HEK293 (cell line): ENCODE measurements around the gene KCNK15.

Source experiments
- CTCF ChIA-PET: fragments of 350-600 bp; formaldehyde crosslinking; extraction: SDS; loops from one replicate; lab custom pipeline; 2021; ENCODE audit warnings: antibody characterized with exemption; lab: Yijun Ruan, JAX
- POLR2A ChIA-PET: fragments of 300-600 bp; formaldehyde crosslinking; extraction: SDS; loops from one replicate; lab custom pipeline; 2020; ENCODE audit warnings: antibody characterized with exemption, inconsistent platforms; lab: Yijun Ruan, JAX
- H3K27ac ChIP-seq: fragments of 200-500 bp; sonication (Bioruptor generic); 2 replicates; pipeline ENCODE4 v1.5.1; 2014; ENCODE audit warnings: low read depth, low read length, control low read depth, inconsistent platforms; ENCODE audit errors: extremely low read depth
- H3K36me3 ChIP-seq, 2 experiments: fragments of 200-500 bp in 1 of 2; sonication (Bioruptor generic) in 1 of 2; 1 replicate in 1 of 2; 2 replicates in 1 of 2; pipeline ENCODE4 v1.5.1; 2014 to 2017; ENCODE audit warnings: inconsistent platforms in 2 of 2, low read length in 2 of 2; ENCODE audit not compliant: control insufficient read depth in 2 of 2, insufficient read depth in 1 of 2
- H3K4me1 ChIP-seq: fragments of 200-500 bp; sonication (Bioruptor generic); 2 replicates; pipeline ENCODE4 v1.5.1; 2014; ENCODE audit warnings: mild to moderate bottlenecking, low read length, inconsistent platforms; ENCODE audit not compliant: control insufficient read depth, insufficient read depth
- H3K4me3 ChIP-seq: 2 replicates; pipeline ENCODE4 v1.5.1; 2011; ENCODE audit warnings: low read depth, mild to moderate bottlenecking, control low read depth, low read length, moderate library complexity
- H3K9me3 ChIP-seq: fragments of 200-500 bp; sonication (Bioruptor generic); 2 replicates; pipeline ENCODE4 v1.5.1; 2014; ENCODE audit warnings: low read depth, low read length, inconsistent platforms; ENCODE audit not compliant: control insufficient read depth, insufficient read depth
- KLF9 ChIP-seq: fragments of 450-650 bp; formaldehyde crosslinking; IDR thresholded peaks from 2 replicates; pipeline ENCODE4 v1.5.1; 2016; ENCODE audit warnings: missing biosample characterization, missing genetic modification characterization, low read depth
- MEIS1 ChIP-seq: sonication (generic); formaldehyde crosslinking; IDR thresholded peaks from 2 replicates; pipeline ENCODE4 v1.8.1; 2022; ENCODE audit warnings: missing genetic modification reagents, mild to moderate bottlenecking, borderline replicate concordance
- REST ChIP-seq: fragments of 450-650 bp; formaldehyde crosslinking; IDR thresholded peaks from 2 replicates; pipeline ENCODE4 v1.5.1; 2016; ENCODE audit warnings: missing biosample characterization, missing genetic modification characterization
- TRIM28 ChIP-seq: IDR thresholded peaks from 2 replicates; pipeline ENCODE4 v1.6.1; 2011; ENCODE audit warnings: low read length, control low read depth, borderline replicate concordance
- ZEB2 ChIP-seq: fragments of 450-650 bp; formaldehyde crosslinking; IDR thresholded peaks from 2 replicates; pipeline ENCODE4 v1.5.1; 2016; ENCODE audit warnings: missing biosample characterization, missing genetic modification characterization
- ZFP69B ChIP-seq: fragments of 450-650 bp; formaldehyde crosslinking; IDR thresholded peaks from 2 replicates; pipeline ENCODE4 v1.5.1; 2016; ENCODE audit warnings: missing biosample characterization, missing genetic modification characterization
- ZIC2 ChIP-seq: fragments of 450-650 bp; formaldehyde crosslinking; IDR thresholded peaks from 2 replicates; pipeline ENCODE4 v1.5.1; 2016; ENCODE audit warnings: missing biosample characterization, missing genetic modification characterization
- ZNF280D ChIP-seq: fragments of 450-650 bp; formaldehyde crosslinking; IDR thresholded peaks from 2 replicates; pipeline ENCODE4 v1.5.1; 2016; ENCODE audit warnings: missing biosample characterization, missing genetic modification characterization
- ZNF48 ChIP-seq: fragments of 450-650 bp; formaldehyde crosslinking; IDR thresholded peaks from 2 replicates; pipeline ENCODE4 v1.5.1; 2016; ENCODE audit warnings: missing biosample characterization, missing genetic modification characterization
- ZNF488 ChIP-seq: fragments of 450-650 bp; formaldehyde crosslinking; IDR thresholded peaks from 2 replicates; pipeline ENCODE4 v1.5.1; 2016; ENCODE audit warnings: missing biosample characterization, missing genetic modification characterization
- ZNF548 ChIP-seq: fragments of 450-650 bp; formaldehyde crosslinking; IDR thresholded peaks from 2 replicates; pipeline ENCODE4 v1.5.1; 2016; ENCODE audit warnings: missing biosample characterization, missing genetic modification characterization
- ZNF549 ChIP-seq: fragments of 450-650 bp; IDR thresholded peaks from 2 replicates; pipeline ENCODE4 v1.5.1; 2018; ENCODE audit warnings: missing biosample characterization, missing genetic modification characterization, mild to moderate bottlenecking, inconsistent platforms, moderate library complexity
- ZNF560 ChIP-seq: fragments of 450-650 bp; formaldehyde crosslinking; IDR thresholded peaks from 2 replicates; pipeline ENCODE4 v1.5.1; 2017; ENCODE audit warnings: missing biosample characterization, missing genetic modification characterization, borderline replicate concordance
- ZNF677 ChIP-seq: fragments of 450-650 bp; IDR thresholded peaks from 2 replicates; pipeline ENCODE4 v1.5.0; 2018; ENCODE audit warnings: missing biosample characterization, mild to moderate bottlenecking, missing genetic modification characterization, moderate library complexity

Gene KCNK15

GRCh38 chr20:44771172-44771535 lies 25.5 kb downstream of the KCNK15 start (continued):
- TF ChIP-seq ZNF488 (tag by site-specific recombination) (no peak), ZNF677 (tag by site-specific recombination) (no peak), ZNF549 (tag by site-specific recombination) (no peak), ZNF548 (tag by site-specific recombination) (no peak), TRIM28 (no peak), ZNF560 (tag by site-specific recombination) (no peak), KLF9 (tag by site-specific recombination) (no peak), ZNF280D (tag by site-specific recombination) (no peak)

- ChIA-PET POLR2A (no interaction called here), CTCF (no interaction called here)
- Histone ChIP-seq H3K36me3 (no peaks in the 10 kb centered on the region), H3K27ac (no peak overlapping the region), H3K4me1 (no peaks in the 10 kb centered on the region), H3K9me3 (no peaks in the 10 kb centered on the region), H3K4me3 (no peak overlapping the region)
- TF ChIP-seq ZIC2 (tag by site-specific recombination) (no peak), MEIS1 (no peak), ZFP69B (tag by site-specific recombination) (no peak)
These were observed 27.0 kb downstream of the KCNK15 start for GRCh38 chr20:44772636-44773035.

GRCh38 chr20:44773070-44773829 lies 27.6 kb downstream of the KCNK15 start:
- CTCF ChIA-PET, result no interaction called here
- H3K9me3 ChIP-seq, result no peaks in the 10 kb centered on the region
- POLR2A ChIA-PET, result no interaction called here
- H3K4me3 ChIP-seq, result no peak overlapping the region
- no peaks in the 10 kb centered on the region for H3K36me3 ChIP-seq
- no peak for TF ChIP-seq ZEB2 (tag by site-specific recombination)
- TF ChIP-seq, all 188 proteins: peak for 0
- Histone ChIP-seq H3K27ac (no peak overlapping the region), H3K4me1 (no peaks in the 10 kb centered on the region)

GRCh38 chr20:44776980-44777379 lies 31.3 kb downstream of the KCNK15 start:
- no peak overlapping the region for H3K27ac ChIP-seq
- no peaks in the 10 kb centered on the region for H3K36me3 ChIP-seq
- H3K9me3 ChIP-seq, result no peaks in the 10 kb centered on the region
- TF ChIP-seq ZNF48 (tag by site-specific recombination) (no peak), REST (tag by site-specific recombination) (peak; percentile 96)
- H3K4me3 ChIP-seq, result no peak overlapping the region
- POLR2A ChIA-PET, result no interaction called here
- CTCF ChIA-PET, result interaction anchor here (0.7 to 2.3 kb wide), 3 partner anchors 8 to 29 kb away, joined by 3 to 8 read pairs (median 5); no protein-coding TSS in a partner anchor
- no peaks in the 10 kb centered on the region for H3K4me1 ChIP-seq
